MM.1S (cell line): ENCODE results near the gene TTC36.

Experiments used
- EZH2phosphoT487 ChIP-seq: fragments of 300-600 bp; sonication (generic); IDR thresholded peaks from 2 replicates; pipeline ENCODE4 v1.6.1; 2018; ENCODE audit warnings: antibody characterized with exemption, low read length
- TF ChIP-seq, protein P1 (sequence below): fragments of 300-600 bp; sonication (generic); IDR thresholded peaks from 2 replicates; pipeline ENCODE4 v1.5.1; 2016; ENCODE audit warnings: antibody characterized with exemption, low read length, mixed read lengths

DNA sequence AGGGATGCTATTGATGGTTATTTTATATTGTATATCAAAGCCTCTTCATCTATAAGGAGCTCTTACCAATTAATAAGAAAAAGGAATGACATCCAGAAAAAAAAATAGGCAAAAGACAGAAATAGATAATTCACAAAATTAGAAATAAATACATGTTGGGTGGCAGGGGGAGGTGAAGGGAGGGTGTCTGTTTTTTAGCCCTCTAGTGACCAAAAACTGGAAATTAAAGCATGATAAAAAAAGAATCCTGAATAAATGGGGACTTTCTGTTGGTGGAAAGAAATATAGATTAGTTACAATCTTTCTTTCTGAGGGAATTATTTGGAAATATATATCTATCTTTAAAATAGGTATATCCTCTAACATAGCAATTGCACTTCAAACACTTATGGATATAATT is 42.0 kb upstream of the TTC36 start:
- TF ChIP-seq, protein P1, sequence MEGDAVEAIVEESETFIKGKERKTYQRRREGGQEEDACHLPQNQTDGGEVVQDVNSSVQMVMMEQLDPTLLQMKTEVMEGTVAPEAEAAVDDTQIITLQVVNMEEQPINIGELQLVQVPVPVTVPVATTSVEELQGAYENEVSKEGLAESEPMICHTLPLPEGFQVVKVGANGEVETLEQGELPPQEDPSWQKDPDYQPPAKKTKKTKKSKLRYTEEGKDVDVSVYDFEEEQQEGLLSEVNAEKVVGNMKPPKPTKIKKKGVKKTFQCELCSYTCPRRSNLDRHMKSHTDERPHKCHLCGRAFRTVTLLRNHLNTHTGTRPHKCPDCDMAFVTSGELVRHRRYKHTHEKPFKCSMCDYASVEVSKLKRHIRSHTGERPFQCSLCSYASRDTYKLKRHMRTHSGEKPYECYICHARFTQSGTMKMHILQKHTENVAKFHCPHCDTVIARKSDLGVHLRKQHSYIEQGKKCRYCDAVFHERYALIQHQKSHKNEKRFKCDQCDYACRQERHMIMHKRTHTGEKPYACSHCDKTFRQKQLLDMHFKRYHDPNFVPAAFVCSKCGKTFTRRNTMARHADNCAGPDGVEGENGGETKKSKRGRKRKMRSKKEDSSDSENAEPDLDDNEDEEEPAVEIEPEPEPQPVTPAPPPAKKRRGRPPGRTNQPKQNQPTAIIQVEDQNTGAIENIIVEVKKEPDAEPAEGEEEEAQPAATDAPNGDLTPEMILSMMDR: no peak; the same call in 1 of the 2 replicates
- TF ChIP-seq EZH2phosphoT487: no peak
